Sigmoid colon (tissue), 4 donors: ENCODE data around the gene PDE6G.

ENCODE experiments used
- POLR2A ChIP-seq, 2 donors: fragments of 450-650 bp; IDR thresholded peaks; one replicate each; pipeline ENCODE4 v1.6.1; 2016; ENCODE audit warnings: antibody characterized with exemption in 2 of 2, mild to moderate bottlenecking in 2 of 2, moderate library complexity in 2 of 2
- POLR2AphosphoS5 ChIP-seq, 4 donors: sonication (generic); formaldehyde crosslinking; IDR thresholded peaks; one replicate each; pipeline ENCODE4 v1.6.1; 2017; ENCODE audit warnings: antibody characterized with exemption in 4 of 4

DNA sequence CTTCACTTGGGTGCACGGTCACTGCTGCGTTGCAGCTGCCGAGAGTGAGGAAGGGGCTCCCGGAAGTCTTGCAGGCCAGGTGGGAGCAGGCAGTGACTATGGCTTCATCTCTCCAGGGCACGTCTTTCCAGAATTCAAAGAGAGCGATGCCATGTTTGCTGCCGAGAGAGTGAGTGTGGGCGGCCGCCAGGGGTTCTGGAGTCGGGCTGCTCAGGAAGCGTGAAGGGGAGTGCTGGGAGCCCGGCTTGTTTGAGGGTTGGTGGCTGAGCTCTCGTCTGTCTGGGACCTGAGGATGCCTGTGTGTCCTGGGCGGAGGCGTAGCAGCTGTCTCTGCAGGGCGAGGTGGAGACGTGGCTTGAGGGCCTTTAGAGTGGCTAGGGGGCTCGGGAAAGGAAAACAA is 33.7 kb upstream of the PDE6G start:
- TF ChIP-seq POLR2AphosphoS5 (IDR thresholded peaks at IDR 0.05) (no peak), POLR2A (IDR thresholded peaks at IDR 0.05) (no peak)
